RWPE2 (cell line): Measurements from ENCODE around the gene GNG11.

Experiments
- ATAC-seq: fragments of 200-7000 bp; cut with Tn5 transposase; 3 replicates; pipeline ENCODE4 v1.9.1; 2021; ENCODE audit warnings: low read depth
- DNase-seq: peaks from one replicate; pipeline ENCODE4 v3.0.0-alpha.2; 2020; ENCODE audit warnings: low spot score
- H3K27ac ChIP-seq: fragments of 450-650 bp; 2 replicates; pipeline ENCODE4 v1.5.1; 2017; ENCODE audit warnings: mild to moderate bottlenecking; ENCODE audit not compliant: poor library complexity, severe bottlenecking
- H3K27me3 ChIP-seq: fragments of 250-450 bp; sonication (Bioruptor Pico); 2 replicates; pipeline ENCODE4 v1.5.1; 2021; ENCODE audit warnings: mild to moderate bottlenecking, moderate library complexity; ENCODE audit not compliant: insufficient read depth, poor library complexity, severe bottlenecking
- H3K36me3 ChIP-seq: fragments of 250-450 bp; sonication (Bioruptor Pico); 2 replicates; pipeline ENCODE4 v1.5.1; 2020; ENCODE audit warnings: low read depth, mild to moderate bottlenecking, moderate library complexity
- H3K4me1 ChIP-seq: fragments of 250-450 bp; sonication (Bioruptor Pico); 2 replicates; pipeline ENCODE4 v1.5.1; 2021; ENCODE audit warnings: mild to moderate bottlenecking, moderate library complexity; ENCODE audit not compliant: insufficient read depth, poor library complexity, severe bottlenecking
- H3K4me3 ChIP-seq: fragments of 250-450 bp; sonication (Bioruptor Pico); 2 replicates; pipeline ENCODE4 v1.5.1; 2021; ENCODE audit warnings: mild to moderate bottlenecking, moderate library complexity; ENCODE audit not compliant: severe bottlenecking
- H3K9me3 ChIP-seq: fragments of 250-450 bp; sonication (Bioruptor Pico); 2 replicates; pipeline ENCODE4 v1.5.1; 2021; ENCODE audit warnings: mild to moderate bottlenecking, moderate library complexity; ENCODE audit not compliant: severe bottlenecking
- CTCF ChIP-seq: fragments of 450-650 bp; IDR thresholded peaks from one replicate; pipeline ENCODE4 v1.5.1; 2017; ENCODE audit warnings: mild to moderate bottlenecking, moderate library complexity; ENCODE audit not compliant: poor library complexity, severe bottlenecking

The GNG11 gene

GRCh38 chr7:93938293-93938692 is 16.8 kb downstream of the GNG11 start:
- H3K4me3 ChIP-seq: no peak overlapping the region
- DNase-seq (no peak), ATAC-seq (no peak)

GRCh38 chr7:93941945-93942344 is 20.4 kb downstream of the GNG11 start:
- no peak overlapping the region for H3K4me3 ChIP-seq
- H3K9me3 ChIP-seq: no peaks in the 10 kb centered on the region
- no peak for ATAC-seq
- no peak for DNase-seq
- no peaks in the 10 kb centered on the region for H3K27me3 ChIP-seq
- no peaks in the 10 kb centered on the region for H3K36me3 ChIP-seq
- TF ChIP-seq CTCF: no peak
- H3K27ac ChIP-seq: no peak overlapping the region
- H3K4me1 ChIP-seq: no peaks in the 10 kb centered on the region

More at GRCh38 chr7:93938293-93938692, 16.8 kb downstream of the GNG11 start:
- H3K27ac ChIP-seq: no peak overlapping the region
- no peaks in the 10 kb centered on the region for H3K27me3 ChIP-seq
- H3K4me1 ChIP-seq: no peaks in the 10 kb centered on the region
- H3K36me3 ChIP-seq: no peaks in the 10 kb centered on the region
- TF ChIP-seq CTCF: no peak
- no peaks in the 10 kb centered on the region for H3K9me3 ChIP-seq

- TF ChIP-seq CTCF: no peak
- Histone ChIP-seq H3K4me1 (peaks cover under 1% of the 10 kb centered on the region), H3K4me3 (no peak overlapping the region), H3K27me3 (no peaks in the 10 kb centered on the region), H3K36me3 (no peaks in the 10 kb centered on the region), H3K9me3 (no peaks in the 10 kb centered on the region), H3K27ac (no peak overlapping the region)
- no peak for ATAC-seq
- DNase-seq: no peak
Observed at GRCh38 chr7:93943816-93944540, 22.4 kb downstream of the GNG11 start.

GRCh38 chr7:93944673-93945072 is 23.1 kb downstream of the GNG11 start:
- TF ChIP-seq CTCF: no peak
- H3K27ac ChIP-seq: no peak overlapping the region
- H3K9me3 ChIP-seq: no peaks in the 10 kb centered on the region
- no peaks in the 10 kb centered on the region for H3K36me3 ChIP-seq
- DNase-seq (no peak), ATAC-seq (no peak)
- no peak overlapping the region for H3K4me3 ChIP-seq
- no peaks in the 10 kb centered on the region for H3K27me3 ChIP-seq
- peaks cover 3% of the 10 kb centered on the region for H3K4me1 ChIP-seq

GRCh38 chr7:93945083-93945482 is 23.5 kb downstream of the GNG11 start:
- DNase-seq: no peak
- Histone ChIP-seq H3K27me3 (no peaks in the 10 kb centered on the region), H3K9me3 (no peaks in the 10 kb centered on the region), H3K27ac (no peak overlapping the region), H3K4me3 (no peak overlapping the region), H3K36me3 (no peaks in the 10 kb centered on the region), H3K4me1 (peaks cover 3% of the 10 kb centered on the region)
- no peak for ATAC-seq
- no peak for TF ChIP-seq CTCF
